Loucy (cell line): ENCODE results near the gene CCNH.

Source experiments
- H2AFZ ChIP-seq: fragments of 200-600 bp; sonication (generic); 2 replicates; pipeline ENCODE4 v1.6.0; 2016; ENCODE audit warnings: antibody characterized with exemption, mild to moderate bottlenecking, low read length, moderate library complexity
- H3F3A ChIP-seq: fragments of 200-600 bp; 2 replicates; pipeline ENCODE4 v1.6.0; 2016; ENCODE audit warnings: antibody characterized with exemption, low read depth, mild to moderate bottlenecking
- H3K27me3 ChIP-seq: fragments of 200-600 bp; sonication (generic); 2 replicates; pipeline ENCODE4 v1.6.1; 2014; ENCODE audit warnings: low read length, mild to moderate bottlenecking; ENCODE audit not compliant: insufficient read depth, poor library complexity, severe bottlenecking
- H3K36me3 ChIP-seq: fragments of 200-600 bp; sonication (generic); 2 replicates; pipeline ENCODE4 v1.6.1; 2016; ENCODE audit warnings: low read length; ENCODE audit not compliant: insufficient read depth
- H3K4me1 ChIP-seq: fragments of 200-600 bp; sonication (generic); 2 replicates; pipeline ENCODE4 v1.5.1; 2014; ENCODE audit warnings: low read length, mild to moderate bottlenecking; ENCODE audit not compliant: insufficient read depth, poor library complexity, severe bottlenecking
- H3K4me2 ChIP-seq: fragments of 200-600 bp; sonication (generic); 2 replicates; pipeline ENCODE4 v1.6.0; 2014; ENCODE audit warnings: antibody characterized with exemption, low read length, low read depth, mild to moderate bottlenecking; ENCODE audit not compliant: poor library complexity, severe bottlenecking
- H3K4me3 ChIP-seq: fragments of 200-600 bp; sonication (generic); 2 replicates; pipeline ENCODE4 v1.5.1; 2014; ENCODE audit warnings: low read length, mild to moderate bottlenecking, mixed read lengths; ENCODE audit not compliant: poor library complexity, severe bottlenecking
- H3K79me2 ChIP-seq: fragments of 200-600 bp; sonication (generic); 2 replicates; pipeline ENCODE4 v1.6.1; 2014; ENCODE audit warnings: low read length; ENCODE audit not compliant: insufficient read depth
- H3K9ac ChIP-seq: fragments of 200-600 bp; sonication (generic); 2 replicates; pipeline ENCODE4 v1.6.0; 2014; ENCODE audit warnings: mild to moderate bottlenecking, low read depth, low read length, moderate library complexity; ENCODE audit not compliant: poor library complexity, severe bottlenecking
- H3K9me2 ChIP-seq: fragments of 200-600 bp; sonication (generic); replicated peaks from 2 replicates; pipeline ENCODE4 v1.6.1; 2016; ENCODE audit warnings: low read depth, low read length, mixed read lengths
- H3K9me3 ChIP-seq: fragments of 200-600 bp; sonication (generic); 2 replicates; pipeline ENCODE4 v1.6.1; 2014; ENCODE audit warnings: mild to moderate bottlenecking, antibody characterized with exemption, low read length, low read depth; ENCODE audit not compliant: insufficient read depth
- H4K20me1 ChIP-seq: fragments of 200-600 bp; sonication (generic); 2 replicates; pipeline ENCODE4 v1.6.0; 2014; ENCODE audit warnings: antibody characterized with exemption, low read length, mild to moderate bottlenecking; ENCODE audit not compliant: insufficient read depth, poor library complexity, severe bottlenecking
- CTCF ChIP-seq: fragments of 200-600 bp; sonication (generic); conservative IDR thresholded peaks from 2 replicates; pipeline ENCODE4 v1.5.1; 2014; ENCODE audit warnings: mild to moderate bottlenecking, antibody characterized with exemption, low read length
- EZH2phosphoT487 ChIP-seq: fragments of 200-600 bp; IDR thresholded peaks from 2 replicates; pipeline ENCODE4 v1.6.1; 2018; ENCODE audit warnings: antibody characterized with exemption, mild to moderate bottlenecking, moderate library complexity, borderline replicate concordance

Gene CCNH

DNA sequence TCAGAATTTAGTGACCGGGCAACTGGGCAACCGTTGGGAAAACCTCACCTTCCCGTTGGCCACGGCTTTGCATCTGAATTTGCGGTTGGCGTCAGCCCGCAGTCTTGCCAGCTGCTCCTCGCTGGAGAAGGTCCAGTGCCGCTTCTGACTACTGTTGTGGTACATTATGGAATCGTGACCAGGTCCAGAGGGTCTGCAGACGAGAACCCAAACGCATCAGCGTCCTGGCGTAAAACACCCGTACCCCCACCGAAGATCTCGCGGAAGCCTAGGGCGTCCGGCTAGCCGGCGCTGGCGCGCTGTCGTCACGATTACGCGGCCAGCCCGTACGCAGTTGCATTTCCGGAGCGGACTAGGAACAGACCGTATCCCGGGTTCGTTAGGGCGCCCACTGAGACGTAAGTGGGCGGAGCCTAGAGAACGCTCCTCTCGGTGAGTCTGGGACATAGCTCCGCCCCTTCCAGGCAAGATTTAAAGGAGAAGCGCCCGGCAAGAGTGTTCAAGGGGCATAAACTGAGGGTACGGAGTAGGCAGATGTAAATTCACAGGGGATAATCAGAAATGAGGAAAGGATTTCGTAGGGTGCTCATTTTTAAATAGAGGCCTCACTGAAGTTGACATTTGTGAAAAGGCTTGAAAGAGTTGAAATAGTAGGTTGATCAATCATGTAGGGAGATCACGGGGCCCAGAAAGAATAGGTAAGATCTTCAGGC, at the start of gene CCNH:
TSS of gene CCNH (minus strand) at position 301 of the 713 bp plus-strand sequence. CDS start at position 165, 136 bp downstream.
- H4K20me1 ChIP-seq = peaks cover 40% of the 10 kb centered on the region
- peak within 1 kb of the TSS; percentile 87 for H2AFZ ChIP-seq
- peak within 1 kb of the TSS; percentile 77 for H3K4me2 ChIP-seq
- H3K27me3 ChIP-seq = no peaks in the 10 kb centered on the region
- peaks cover 51% of the 10 kb centered on the region for H3K79me2 ChIP-seq
- H3K9me2 ChIP-seq = no peaks in the 10 kb centered on the region
- peaks cover 16% of the 10 kb centered on the region; the same call in 1 of the 2 replicates for H3K36me3 ChIP-seq
- H3K4me1 ChIP-seq = peaks cover 37% of the 10 kb centered on the region
- H3K4me3 ChIP-seq = peak within 1 kb of the TSS; percentile 90
- no peaks in the 10 kb centered on the region for H3F3A ChIP-seq
- TF ChIP-seq EZH2phosphoT487 = no peak
- H3K9ac ChIP-seq = peak within 1 kb of the TSS; percentile 85
- H3K9me3 ChIP-seq = no peaks in the 10 kb centered on the region

- Histone ChIP-seq H3K4me3 (no peak overlapping the region), H3K4me1 (no peaks in the 10 kb centered on the region), H4K20me1 (no peaks in the 10 kb centered on the region), H3K27me3 (no peaks in the 10 kb centered on the region), H3K79me2 (no peaks in the 10 kb centered on the region), H3K4me2 (no peak overlapping the region), H3K9ac (no peak overlapping the region), H3F3A (no peaks in the 10 kb centered on the region), H3K9me3 (no peaks in the 10 kb centered on the region; the same call in 1 of the 2 replicates), H2AFZ (no peak overlapping the region), H3K36me3 (no peaks in the 10 kb centered on the region), H3K9me2 (no peaks in the 10 kb centered on the region)
- TF ChIP-seq CTCF = no peak
- no peak for TF ChIP-seq EZH2phosphoT487
Observed at GRCh38 chr5:87457706-87458105, 45.0 kb upstream of the CCNH start.

- H4K20me1 ChIP-seq = no peaks in the 10 kb centered on the region
- no peaks in the 10 kb centered on the region for H3F3A ChIP-seq
- H3K27me3 ChIP-seq = no peaks in the 10 kb centered on the region
- no peaks in the 10 kb centered on the region for H3K36me3 ChIP-seq
- H3K9me2 ChIP-seq = no peaks in the 10 kb centered on the region
- no peak overlapping the region for H3K4me3 ChIP-seq
- no peak for TF ChIP-seq CTCF
- no peak for TF ChIP-seq EZH2phosphoT487
- H3K4me2 ChIP-seq = no peak overlapping the region
- H3K79me2 ChIP-seq = no peaks in the 10 kb centered on the region
- no peaks in the 10 kb centered on the region for H3K4me1 ChIP-seq
- no peak overlapping the region for H3K9ac ChIP-seq
- no peaks in the 10 kb centered on the region for H3K9me3 ChIP-seq
- H2AFZ ChIP-seq = no peak overlapping the region
Observed at GRCh38 chr5:87453801-87454200, 41.1 kb upstream of the CCNH start.

DNA sequence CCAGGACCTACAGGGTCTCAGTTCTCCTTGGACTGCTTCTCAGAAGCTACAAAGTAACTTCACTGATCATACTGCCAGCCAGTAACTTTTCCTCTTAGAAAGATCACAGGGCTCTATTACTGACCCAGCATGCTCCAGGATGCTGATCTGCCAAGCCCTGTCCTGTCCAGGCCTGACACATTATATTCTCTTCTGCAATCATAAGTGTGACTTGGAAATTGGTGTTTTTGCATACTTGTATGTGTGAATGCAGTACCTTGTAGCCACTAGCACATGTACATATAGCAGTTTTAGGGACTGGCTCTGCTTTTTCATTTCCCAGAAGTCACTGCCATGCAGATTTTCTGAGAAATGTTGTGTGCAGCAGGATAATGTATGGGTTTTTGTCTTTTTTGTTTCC, 40.1 kb upstream of the CCNH start:
- Histone ChIP-seq H3K27me3 (no peaks in the 10 kb centered on the region), H3K4me1 (no peaks in the 10 kb centered on the region), H3K79me2 (no peaks in the 10 kb centered on the region), H3K9ac (no peak overlapping the region), H3K36me3 (no peaks in the 10 kb centered on the region), H3K4me2 (no peak overlapping the region), H3K4me3 (no peak overlapping the region), H3F3A (no peaks in the 10 kb centered on the region), H4K20me1 (no peaks in the 10 kb centered on the region), H3K9me3 (no peaks in the 10 kb centered on the region), H2AFZ (no peak overlapping the region), H3K9me2 (no peaks in the 10 kb centered on the region)
- TF ChIP-seq EZH2phosphoT487 = no peak
- TF ChIP-seq CTCF = no peak
